K562 (cell line): Measurements from ENCODE around the gene TSR3.
"Not testable (repeated sequence)": the region's sequence is repeated elsewhere in the genome, so short reads cannot be mapped to it uniquely, and the experiment has no call there.

ENCODE experiments used
- CBX1 ChIP-seq: sonication (generic); IDR thresholded peaks from 2 replicates; pipeline ENCODE4 v1.6.1; 2016; ENCODE audit warnings: antibody characterized with exemption, low read depth, mild to moderate bottlenecking
- EZH2 ChIP-seq: IDR thresholded peaks from 2 replicates; pipeline ENCODE4 v1.6.1; 2012; ENCODE audit warnings: low read depth, mild to moderate bottlenecking, inconsistent platforms, low read length, borderline replicate concordance
- GATAD2B ChIP-seq: fragments of 450-650 bp; IDR thresholded peaks from 2 replicates; pipeline ENCODE4 v1.6.1; 2017; ENCODE audit warnings: mild to moderate bottlenecking, borderline replicate concordance
- PRDM10 ChIP-seq: fragments of 450-650 bp; IDR thresholded peaks from 2 replicates; pipeline ENCODE4 v1.6.1; 2018; ENCODE audit not compliant: partially characterized antibody
- PRMT5 ChIP-seq: sonication (generic); formaldehyde crosslinking; IDR thresholded peaks from 2 replicates; pipeline ENCODE4 v1.5.0; 2020; ENCODE audit warnings: missing genetic modification reagents
- SMAD4 ChIP-seq: fragments of 250-450 bp; sonication (Bioruptor Pico); conservative IDR thresholded peaks from 2 replicates; pipeline ENCODE4 v1.8.0; 2021; ENCODE audit warnings: inconsistent platforms, mild to moderate bottlenecking, moderate library complexity
- U2AF2 ChIP-seq: fragments of 200-400 bp; formaldehyde crosslinking; optimal IDR thresholded peaks from 2 replicates; pipeline ENCODE3; 2017; ENCODE audit warnings: low read depth, mild to moderate bottlenecking, low read length
- ZNF174 ChIP-seq: fragments of 250-450 bp; sonication (Bioruptor Pico); IDR thresholded peaks from 2 replicates; pipeline ENCODE4 v1.4.0; 2020; ENCODE audit warnings: mild to moderate bottlenecking
- ZNF592 ChIP-seq: fragments of 450-650 bp; IDR thresholded peaks from 2 replicates; pipeline ENCODE4 v1.6.1; 2017; ENCODE audit warnings: antibody characterized with exemption, mild to moderate bottlenecking
- ZNF766 ChIP-seq: fragments of 200-800 bp; sonication (Bioruptor generic); conservative IDR thresholded peaks from 2 replicates; pipeline ENCODE4 v1.6.1; 2016; ENCODE audit warnings: missing genetic modification characterization, missing compliant biosample characterization
- TF ChIP-seq, protein P1 (sequence below), 3 experiments: IDR thresholded peaks in 2 of 3; conservative IDR thresholded peaks in 1 of 3; 2 replicates each; pipeline ENCODE4 v1.5.1; 2011 to 2012; ENCODE audit warnings: low read length in 3 of 3, mild to moderate bottlenecking in 3 of 3, control low read depth in 2 of 3, improper control_type of control experiment in 1 of 3, inconsistent platforms in 1 of 3, low read depth in 1 of 3, mixed read lengths in 1 of 3, moderate library complexity in 1 of 3; ENCODE audit not compliant: insufficient read depth in 2 of 3
- TF ChIP-seq, protein P2 (sequence below): IDR thresholded peaks from 2 replicates; pipeline ENCODE4 v1.6.1; 2016; ENCODE audit warnings: missing genetic modification characterization, missing compliant biosample characterization
- TF ChIP-seq, protein P3 (sequence below): sonication (generic); formaldehyde crosslinking; IDR thresholded peaks from 2 replicates; pipeline ENCODE4 v1.8.0; 2022; ENCODE audit warnings: mild to moderate bottlenecking, missing genetic modification reagents

DNA sequence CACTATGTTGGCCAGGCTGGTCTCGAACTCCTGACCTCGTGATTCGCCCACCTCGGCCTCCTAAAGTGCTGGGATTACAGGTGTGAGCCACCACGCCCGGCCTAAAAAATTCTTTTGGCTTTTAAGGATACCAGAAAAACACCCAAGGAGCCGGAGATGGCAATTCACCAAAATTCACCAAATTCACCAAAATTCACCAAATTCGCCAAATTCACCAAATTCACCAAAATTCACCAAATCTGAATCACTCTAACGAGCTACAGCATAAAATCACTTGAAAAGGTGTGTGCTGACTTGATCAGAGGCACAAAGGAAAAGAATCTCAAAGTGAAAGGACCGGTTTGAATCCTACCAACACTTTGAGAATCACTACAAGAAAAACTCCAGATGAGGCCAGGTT is 22.7 kb downstream of the TSR3 start:
- TF ChIP-seq, protein P1, sequence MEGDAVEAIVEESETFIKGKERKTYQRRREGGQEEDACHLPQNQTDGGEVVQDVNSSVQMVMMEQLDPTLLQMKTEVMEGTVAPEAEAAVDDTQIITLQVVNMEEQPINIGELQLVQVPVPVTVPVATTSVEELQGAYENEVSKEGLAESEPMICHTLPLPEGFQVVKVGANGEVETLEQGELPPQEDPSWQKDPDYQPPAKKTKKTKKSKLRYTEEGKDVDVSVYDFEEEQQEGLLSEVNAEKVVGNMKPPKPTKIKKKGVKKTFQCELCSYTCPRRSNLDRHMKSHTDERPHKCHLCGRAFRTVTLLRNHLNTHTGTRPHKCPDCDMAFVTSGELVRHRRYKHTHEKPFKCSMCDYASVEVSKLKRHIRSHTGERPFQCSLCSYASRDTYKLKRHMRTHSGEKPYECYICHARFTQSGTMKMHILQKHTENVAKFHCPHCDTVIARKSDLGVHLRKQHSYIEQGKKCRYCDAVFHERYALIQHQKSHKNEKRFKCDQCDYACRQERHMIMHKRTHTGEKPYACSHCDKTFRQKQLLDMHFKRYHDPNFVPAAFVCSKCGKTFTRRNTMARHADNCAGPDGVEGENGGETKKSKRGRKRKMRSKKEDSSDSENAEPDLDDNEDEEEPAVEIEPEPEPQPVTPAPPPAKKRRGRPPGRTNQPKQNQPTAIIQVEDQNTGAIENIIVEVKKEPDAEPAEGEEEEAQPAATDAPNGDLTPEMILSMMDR (IDR thresholded peaks at IDR 0.05 in 2 of 3, conservative IDR thresholded peaks at IDR 0.05 in 1 of 3; ENCODE audit: insufficient read depth in 2 of 3, low read depth in 1 of 3, low read length in 3 of 3) = not testable (repeated sequence)
- TF ChIP-seq ZNF592; PRDM10; SMAD4 (CRISPR knock-in tag); ZNF174; PRMT5 (CRISPR knock-in tag); U2AF2; EZH2; CBX1; GATAD2B; ZNF766 (CRISPR knock-in tag): not testable (repeated sequence)
- TF ChIP-seq, protein P2, sequence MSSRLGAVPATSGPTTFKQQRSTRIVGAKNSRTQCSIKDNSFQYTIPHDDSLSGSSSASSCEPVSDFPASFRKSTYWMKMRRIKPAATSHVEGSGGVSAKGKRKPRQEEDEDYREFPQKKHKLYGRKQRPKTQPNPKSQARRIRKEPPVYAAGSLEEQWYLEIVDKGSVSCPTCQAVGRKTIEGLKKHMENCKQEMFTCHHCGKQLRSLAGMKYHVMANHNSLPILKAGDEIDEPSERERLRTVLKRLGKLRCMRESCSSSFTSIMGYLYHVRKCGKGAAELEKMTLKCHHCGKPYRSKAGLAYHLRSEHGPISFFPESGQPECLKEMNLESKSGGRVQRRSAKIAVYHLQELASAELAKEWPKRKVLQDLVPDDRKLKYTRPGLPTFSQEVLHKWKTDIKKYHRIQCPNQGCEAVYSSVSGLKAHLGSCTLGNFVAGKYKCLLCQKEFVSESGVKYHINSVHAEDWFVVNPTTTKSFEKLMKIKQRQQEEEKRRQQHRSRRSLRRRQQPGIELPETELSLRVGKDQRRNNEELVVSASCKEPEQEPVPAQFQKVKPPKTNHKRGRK (tag) = not testable (repeated sequence)
- TF ChIP-seq, protein P3, sequence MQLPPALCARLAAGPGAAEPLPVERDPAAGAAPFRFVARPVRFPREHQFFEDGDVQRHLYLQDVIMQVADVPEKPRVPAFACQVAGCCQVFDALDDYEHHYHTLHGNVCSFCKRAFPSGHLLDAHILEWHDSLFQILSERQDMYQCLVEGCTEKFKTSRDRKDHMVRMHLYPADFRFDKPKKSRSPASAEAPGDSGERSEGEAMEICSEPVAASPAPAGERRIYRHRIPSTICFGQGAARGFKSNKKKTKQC = not testable (repeated sequence)
